ENCODE data around the gene TTLL12. TPM values are rescaled to one million over a fixed set of nuclear protein-coding genes. Genes with fewer than 3 reads are reported as not detected.
A peak's percentile ranks its signal among the peaks of the same experiment; 100 is the strongest.

Gene TTLL12
- total RNA-seq, 1 donor from 2014 or later = 85.7 TPM

DNA sequence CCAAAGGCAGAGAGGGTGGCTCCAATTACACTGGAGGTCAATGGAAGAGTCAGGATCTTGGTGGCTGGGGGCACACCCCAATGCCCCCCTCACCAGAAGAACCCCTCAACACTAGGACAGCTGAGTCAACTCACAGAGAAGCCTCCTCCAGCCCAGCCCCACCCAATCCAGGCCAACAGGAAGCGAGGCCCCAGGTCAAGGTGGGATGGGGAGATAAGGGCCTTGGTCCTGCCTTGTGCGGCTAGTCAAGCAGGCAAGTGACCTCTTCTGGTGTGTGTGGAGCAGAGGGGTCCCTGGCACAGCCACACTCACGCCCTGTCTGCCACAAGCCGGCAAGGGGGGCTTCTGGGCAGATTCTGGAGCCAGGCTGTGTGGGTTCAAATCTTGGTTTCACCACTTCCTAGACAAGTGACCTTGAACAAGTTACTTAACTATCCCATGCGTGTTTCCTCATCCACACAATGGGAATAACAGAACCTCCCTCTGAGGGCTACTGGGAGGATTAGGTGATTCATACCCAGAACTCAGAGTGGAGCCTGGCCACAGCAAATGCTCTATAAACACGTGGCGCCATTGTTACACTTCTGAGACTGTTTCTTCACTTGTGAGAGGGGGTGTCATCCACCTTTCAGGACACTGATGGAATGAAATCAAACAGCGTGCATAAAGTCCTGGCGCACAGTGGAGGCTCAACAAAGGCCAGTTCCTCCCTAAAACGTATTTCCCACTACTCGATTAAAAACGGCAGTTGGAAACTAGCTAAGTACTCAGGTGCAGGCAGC is 3.2 kb downstream of the TTLL12 start:
- Mint-ChIP-seq H3K4me3 (ENCODE audit: low read depth) (peak overlapping the region; percentile 69), H3K27ac (no peak overlapping the region)
- intact Hi-C loops (cut with micrococcal nuclease) = no loop called here

GRCh38 chr22:43182726-43183125 is 4.2 kb downstream of the TTLL12 start:
- intact Hi-C loops (cut with micrococcal nuclease) = no loop called here
- no peaks in the 10 kb centered on the region for H3K9me3 Mint-ChIP-seq

More for the DNA sequence above, 3.2 kb downstream of the TTLL12 start:
- Mint-ChIP-seq H3K36me3 (ENCODE audit: low read depth) (peaks cover 36% of the 10 kb centered on the region), H3K9me3 (no peaks in the 10 kb centered on the region), H3K4me1 (ENCODE audit: low read depth) (peaks cover 10% of the 10 kb centered on the region), H3K27me3 (ENCODE audit: low read depth) (no peaks in the 10 kb centered on the region)
- no peak for DNase-seq (ENCODE audit: low spot score)

GRCh38 chr22:43182118-43182517 is 4.8 kb downstream of the TTLL12 start:
- Mint-ChIP-seq H3K4me1 (ENCODE audit: low read depth) (peaks cover 10% of the 10 kb centered on the region), H3K27ac (no peak overlapping the region), H3K27me3 (ENCODE audit: low read depth) (no peaks in the 10 kb centered on the region), H3K36me3 (ENCODE audit: low read depth) (peaks cover 50% of the 10 kb centered on the region), H3K4me3 (ENCODE audit: low read depth) (no peak overlapping the region), H3K9me3 (no peaks in the 10 kb centered on the region)
- intact Hi-C loops (cut with micrococcal nuclease) = no loop called here
- DNase-seq (ENCODE audit: low spot score) = no peak

More at GRCh38 chr22:43182726-43183125, 4.2 kb downstream of the TTLL12 start:
- Mint-ChIP-seq H3K27me3 (ENCODE audit: low read depth) (no peaks in the 10 kb centered on the region), H3K4me3 (ENCODE audit: low read depth) (no peak overlapping the region), H3K4me1 (ENCODE audit: low read depth) (peaks cover 10% of the 10 kb centered on the region), H3K36me3 (ENCODE audit: low read depth) (peaks cover 45% of the 10 kb centered on the region), H3K27ac (no peak overlapping the region)
- DNase-seq (ENCODE audit: low spot score) = no peak

DNA sequence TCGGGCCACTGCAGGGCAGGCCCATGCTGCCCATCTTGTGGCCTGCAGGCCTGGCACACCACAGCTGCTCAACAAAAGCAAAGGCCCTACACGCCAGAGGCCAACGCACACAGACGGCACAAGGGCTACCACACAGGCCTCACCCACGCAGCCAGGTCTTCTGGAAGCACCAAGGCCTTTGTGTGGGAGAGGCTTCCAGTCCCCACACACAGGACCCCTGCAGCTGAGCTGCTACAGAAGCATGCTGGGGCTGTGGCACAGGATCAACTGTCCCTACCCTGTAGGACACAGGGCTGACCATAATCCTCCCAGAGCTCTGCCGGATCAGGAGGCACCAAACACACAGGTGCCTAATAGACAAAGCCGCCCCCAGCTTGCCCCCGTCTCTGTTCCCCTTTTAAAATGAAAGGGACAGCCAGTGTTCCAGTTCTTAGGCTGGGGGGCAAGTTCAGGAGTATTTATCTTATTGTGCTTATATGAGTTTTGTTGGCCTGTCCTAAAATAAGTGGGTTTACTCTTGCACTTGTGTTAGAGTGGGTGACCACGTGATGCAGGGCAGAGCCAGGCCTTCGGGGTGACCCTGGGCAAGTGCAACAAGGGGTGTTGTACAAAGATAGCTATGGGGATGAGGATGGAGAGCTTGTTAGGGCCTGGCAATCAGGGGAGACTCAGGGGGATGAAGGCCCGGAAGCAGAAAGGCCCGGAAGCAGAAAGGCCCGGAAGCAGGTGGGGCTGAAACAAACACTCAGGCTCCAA is 5.4 kb downstream of the TTLL12 start:
- DNase-seq (ENCODE audit: low spot score) = no peak
- intact Hi-C loops (cut with micrococcal nuclease) = no loop called here
- no peak overlapping the region for H3K4me3 Mint-ChIP-seq (ENCODE audit: low read depth)
- no peaks in the 10 kb centered on the region for H3K9me3 Mint-ChIP-seq
- H3K27ac Mint-ChIP-seq = no peak overlapping the region
- peaks cover 10% of the 10 kb centered on the region for H3K4me1 Mint-ChIP-seq (ENCODE audit: low read depth)
- no peaks in the 10 kb centered on the region for H3K27me3 Mint-ChIP-seq (ENCODE audit: low read depth)
- H3K36me3 Mint-ChIP-seq (ENCODE audit: low read depth) = peaks cover 53% of the 10 kb centered on the region

GRCh38 chr22:43180670-43181069 is 6.3 kb downstream of the TTLL12 start:
- peaks cover 58% of the 10 kb centered on the region for H3K36me3 Mint-ChIP-seq (ENCODE audit: low read depth)
- no peak overlapping the region for H3K27ac Mint-ChIP-seq
- H3K4me3 Mint-ChIP-seq (ENCODE audit: low read depth) = no peak overlapping the region
- H3K4me1 Mint-ChIP-seq (ENCODE audit: low read depth) = peaks cover 10% of the 10 kb centered on the region
- H3K9me3 Mint-ChIP-seq = no peaks in the 10 kb centered on the region
- intact Hi-C loops (cut with micrococcal nuclease) = no loop called here
- no peaks in the 10 kb centered on the region for H3K27me3 Mint-ChIP-seq (ENCODE audit: low read depth)
- DNase-seq (ENCODE audit: low spot score) = no peak

GRCh38 chr22:43179911-43180195 is 7.1 kb downstream of the TTLL12 start:
- intact Hi-C loops (cut with micrococcal nuclease) = no loop called here
- Mint-ChIP-seq H3K27me3 (ENCODE audit: low read depth) (no peaks in the 10 kb centered on the region), H3K4me1 (ENCODE audit: low read depth) (peaks cover 10% of the 10 kb centered on the region), H3K36me3 (ENCODE audit: low read depth) (peaks cover 61% of the 10 kb centered on the region), H3K27ac (no peak overlapping the region), H3K4me3 (ENCODE audit: low read depth) (no peak overlapping the region), H3K9me3 (no peaks in the 10 kb centered on the region)
- no peak for DNase-seq (ENCODE audit: low spot score)

DNA sequence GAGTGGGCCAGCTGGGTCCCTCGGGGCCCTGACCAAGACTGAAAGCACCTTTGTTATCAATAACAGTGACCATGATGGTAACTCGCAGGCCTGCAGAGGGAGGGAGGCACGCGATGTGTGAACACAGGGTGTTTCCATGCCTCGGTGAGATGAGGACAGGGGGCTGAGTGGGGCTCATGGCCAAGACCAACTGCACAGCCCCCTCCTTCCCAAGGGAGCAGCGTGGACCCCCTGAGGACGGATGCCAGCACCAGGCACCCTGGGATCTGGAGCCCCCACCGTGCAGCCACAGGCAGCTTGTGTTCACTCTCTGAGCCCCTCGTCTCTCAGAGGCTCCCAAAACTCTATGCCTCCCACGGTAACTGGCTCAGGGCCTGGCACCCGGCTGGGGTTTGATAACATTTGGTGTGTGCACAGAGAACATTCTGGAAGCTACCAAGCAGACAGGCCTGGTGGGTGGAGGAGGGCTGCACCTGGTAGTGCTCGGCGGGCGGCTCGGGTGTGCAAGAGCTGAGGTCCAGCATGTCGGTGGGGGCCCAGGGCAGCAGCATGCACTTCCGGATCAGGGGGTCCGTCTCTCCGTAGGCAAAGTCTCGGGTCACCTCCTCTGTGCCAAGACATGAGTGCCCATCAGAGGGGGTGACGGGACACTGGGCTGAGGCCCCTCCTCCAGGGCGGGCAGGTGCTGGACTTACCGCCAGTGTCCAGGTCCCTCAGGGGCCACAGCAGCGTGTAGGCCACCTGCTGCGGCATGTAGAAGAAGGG is 7.6 kb downstream of the TTLL12 start:
- no peak for DNase-seq (ENCODE audit: low spot score)
- intact Hi-C loops (cut with micrococcal nuclease) = no loop called here
- peaks cover 57% of the 10 kb centered on the region for H3K36me3 Mint-ChIP-seq (ENCODE audit: low read depth)

DNA sequence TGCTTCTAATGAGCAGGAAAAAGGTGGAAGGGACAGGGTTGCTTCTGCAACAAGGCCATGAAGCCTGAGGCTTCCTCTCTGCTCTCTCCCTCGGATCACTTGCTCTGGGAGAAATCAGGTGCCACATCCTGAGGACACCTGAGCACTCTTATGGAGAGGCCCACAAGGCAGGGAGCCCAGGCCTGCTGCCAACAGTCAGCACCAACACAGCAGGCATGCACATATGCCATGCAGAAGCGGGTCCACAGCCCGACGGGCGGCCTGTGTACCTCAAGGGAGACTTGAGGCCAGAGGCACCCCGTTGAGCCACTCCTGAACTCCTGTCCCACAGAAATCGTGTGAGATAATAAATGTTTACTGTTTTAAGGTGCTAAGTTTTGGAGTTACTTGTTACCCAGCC is 9.5 kb downstream of the TTLL12 start:
- peaks cover 59% of the 10 kb centered on the region for H3K36me3 Mint-ChIP-seq (ENCODE audit: low read depth)
- no peaks in the 10 kb centered on the region for H3K27me3 Mint-ChIP-seq (ENCODE audit: low read depth)
- no peaks in the 10 kb centered on the region for H3K9me3 Mint-ChIP-seq
- no peaks in the 10 kb centered on the region for H3K4me1 Mint-ChIP-seq (ENCODE audit: low read depth)
- no peak for DNase-seq (ENCODE audit: low spot score)
- no peak overlapping the region for H3K27ac Mint-ChIP-seq
- H3K4me3 Mint-ChIP-seq (ENCODE audit: low read depth) = no peak overlapping the region
- intact Hi-C loops (cut with micrococcal nuclease) = no loop called here

More for the DNA sequence above, 7.6 kb downstream of the TTLL12 start:
- Mint-ChIP-seq H3K9me3 (no peaks in the 10 kb centered on the region), H3K27ac (no peak overlapping the region), H3K4me1 (ENCODE audit: low read depth) (peaks cover 6% of the 10 kb centered on the region), H3K27me3 (ENCODE audit: low read depth) (no peaks in the 10 kb centered on the region), H3K4me3 (ENCODE audit: low read depth) (no peak overlapping the region)

DNA sequence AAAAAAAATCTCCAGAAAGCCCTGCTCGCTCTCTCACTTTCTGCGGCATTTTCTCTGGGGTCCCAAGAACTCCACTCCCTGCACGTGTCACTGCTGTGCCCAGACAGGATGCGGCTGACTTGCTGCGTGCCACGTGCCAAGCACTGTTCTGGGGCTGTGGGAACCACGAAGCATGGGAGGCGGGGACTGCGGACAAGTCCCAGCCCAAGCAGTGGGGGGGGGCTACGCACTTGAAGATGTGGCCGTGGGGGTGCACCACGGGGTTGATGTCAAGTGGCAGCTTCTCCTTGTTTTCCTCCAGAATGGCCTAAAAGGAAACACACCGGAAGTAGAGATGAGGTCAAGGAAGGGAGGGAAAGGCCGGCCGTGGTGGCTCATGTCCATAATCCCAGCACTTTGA is 10.8 kb downstream of the TTLL12 start:
- no peak for DNase-seq (ENCODE audit: low spot score)
- Mint-ChIP-seq H3K27ac (no peak overlapping the region), H3K9me3 (no peaks in the 10 kb centered on the region), H3K4me1 (ENCODE audit: low read depth) (no peaks in the 10 kb centered on the region), H3K27me3 (ENCODE audit: low read depth) (no peaks in the 10 kb centered on the region), H3K4me3 (ENCODE audit: low read depth) (no peak overlapping the region), H3K36me3 (ENCODE audit: low read depth) (peaks cover 60% of the 10 kb centered on the region)
- intact Hi-C loops (cut with micrococcal nuclease) = no loop called here

DNA sequence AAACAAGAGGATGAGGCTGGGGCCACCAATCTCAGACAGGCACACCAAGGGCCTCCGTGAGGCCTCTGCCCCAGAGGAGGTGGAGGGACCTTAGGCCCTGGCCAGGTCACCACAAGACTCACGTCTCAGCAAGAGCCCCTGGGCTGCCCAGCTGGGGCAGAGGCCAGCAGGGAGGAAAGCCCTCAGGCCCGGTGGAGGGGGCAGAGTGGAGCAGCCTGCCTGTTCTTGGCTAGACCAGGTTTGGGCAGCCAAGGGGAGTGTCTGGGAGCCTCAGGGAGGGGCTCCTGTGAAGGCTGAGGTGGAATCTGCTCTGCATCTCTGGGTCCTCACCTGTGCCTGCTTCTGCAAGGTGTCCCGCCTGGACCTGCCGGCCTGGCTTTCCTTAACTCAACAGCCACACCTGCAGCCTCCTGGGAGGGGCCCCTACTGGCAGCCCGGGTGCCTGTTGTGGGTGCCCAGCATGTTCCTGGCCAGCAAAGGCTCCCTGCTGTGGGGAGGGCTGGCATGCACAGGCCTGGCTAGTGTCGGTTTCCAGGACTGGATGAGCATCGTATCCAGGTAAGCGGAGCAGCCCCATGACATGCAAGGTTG is 11.9 kb downstream of the TTLL12 start:
- Mint-ChIP-seq H3K9me3 (no peaks in the 10 kb centered on the region), H3K4me3 (ENCODE audit: low read depth) (no peak overlapping the region), H3K36me3 (ENCODE audit: low read depth) (peaks cover 62% of the 10 kb centered on the region), H3K27me3 (ENCODE audit: low read depth) (no peaks in the 10 kb centered on the region), H3K4me1 (ENCODE audit: low read depth) (no peaks in the 10 kb centered on the region), H3K27ac (no peak overlapping the region)
- intact Hi-C loops (cut with micrococcal nuclease) = no loop called here
- no peak for DNase-seq (ENCODE audit: low spot score)

- H3K9me3 Mint-ChIP-seq = no peaks in the 10 kb centered on the region
- no peaks in the 10 kb centered on the region for H3K27me3 Mint-ChIP-seq (ENCODE audit: low read depth)
- intact Hi-C loops (cut with micrococcal nuclease) = no loop called here
- no peak overlapping the region for H3K27ac Mint-ChIP-seq
- no peak for DNase-seq (ENCODE audit: low spot score)
- H3K4me3 Mint-ChIP-seq (ENCODE audit: low read depth) = no peak overlapping the region
- H3K36me3 Mint-ChIP-seq (ENCODE audit: low read depth) = peaks cover 57% of the 10 kb centered on the region
- no peaks in the 10 kb centered on the region for H3K4me1 Mint-ChIP-seq (ENCODE audit: low read depth)
Observed at GRCh38 chr22:43173976-43174720, 12.8 kb downstream of the TTLL12 start.

- Mint-ChIP-seq H3K36me3 (ENCODE audit: low read depth) (peaks cover 55% of the 10 kb centered on the region), H3K4me3 (ENCODE audit: low read depth) (no peak overlapping the region), H3K4me1 (ENCODE audit: low read depth) (no peaks in the 10 kb centered on the region), H3K9me3 (no peaks in the 10 kb centered on the region), H3K27ac (no peak overlapping the region), H3K27me3 (ENCODE audit: low read depth) (no peaks in the 10 kb centered on the region)
- DNase-seq (ENCODE audit: low spot score) = no peak
- intact Hi-C loops (cut with micrococcal nuclease) = no loop called here
Observed at GRCh38 chr22:43173566-43173965, 13.4 kb downstream of the TTLL12 start.

Data from activated T-helper 2 cell treated with anti-CD3 and anti-CD28 coated beads, Interferon-gamma antibody, Interleukin-2, Interleukin-4, amounts not matched to agents 10 μg/mL and 5 μg/mL and 100 μg/mL, durations not matched to agents 14 hours and 24 hours and 36 hours (primary cell).